Endothelial cell of umbilical vein (primary cell): Measurements from ENCODE around the gene WDR74.

Experiments used
- CTCF ChIP-seq, 2 donors: IDR thresholded peaks; 1 replicate in 1 of 2; 2 replicates in 1 of 2; pipeline ENCODE4 v1.5.1; 2011; ENCODE audit warnings: low read length in 2 of 2, mild to moderate bottlenecking in 2 of 2, moderate library complexity in 2 of 2, control low read depth in 1 of 2, inconsistent platforms in 1 of 2, low read depth in 1 of 2; ENCODE audit not compliant: insufficient read depth in 1 of 2; ENCODE audit errors: extremely low read depth in 1 of 2
- EZH2 ChIP-seq: IDR thresholded peaks from 2 replicates; pipeline ENCODE4 v1.6.1; 2012; ENCODE audit warnings: borderline replicate concordance, low read depth, mild to moderate bottlenecking, moderate library complexity, low read length, inconsistent platforms; ENCODE audit not compliant: severe bottlenecking
- FOS ChIP-seq: IDR thresholded peaks from 2 replicates; pipeline ENCODE4 v1.6.1; 2011; ENCODE audit warnings: mild to moderate bottlenecking, low read length, moderate library complexity, borderline replicate concordance; ENCODE audit not compliant: insufficient read depth
- JUN ChIP-seq: IDR thresholded peaks from 2 replicates; pipeline ENCODE4 v1.6.1; 2011; ENCODE audit warnings: borderline replicate concordance, low read depth; ENCODE audit not compliant: insufficient read length, insufficient read depth
- MYC ChIP-seq: IDR thresholded peaks from one replicate; pipeline ENCODE4 v1.6.1; 2011; ENCODE audit warnings: mild to moderate bottlenecking, low read depth, low read length
- POLR2A ChIP-seq: IDR thresholded peaks from 2 replicates; pipeline ENCODE4 v1.6.1; 2012; ENCODE audit warnings: low read depth, mild to moderate bottlenecking, control low read depth, low read length
- POLR2AphosphoS5 ChIP-seq: IDR thresholded peaks from 2 replicates; pipeline ENCODE4 v1.6.1; 2012; ENCODE audit warnings: low read depth, mild to moderate bottlenecking, control low read depth, low read length, moderate library complexity; ENCODE audit not compliant: insufficient read depth
- TF ChIP-seq, protein P1 (sequence below): IDR thresholded peaks from 2 replicates; pipeline ENCODE4 v1.6.1; 2011; ENCODE audit not compliant: insufficient read depth, insufficient read length

DNA sequence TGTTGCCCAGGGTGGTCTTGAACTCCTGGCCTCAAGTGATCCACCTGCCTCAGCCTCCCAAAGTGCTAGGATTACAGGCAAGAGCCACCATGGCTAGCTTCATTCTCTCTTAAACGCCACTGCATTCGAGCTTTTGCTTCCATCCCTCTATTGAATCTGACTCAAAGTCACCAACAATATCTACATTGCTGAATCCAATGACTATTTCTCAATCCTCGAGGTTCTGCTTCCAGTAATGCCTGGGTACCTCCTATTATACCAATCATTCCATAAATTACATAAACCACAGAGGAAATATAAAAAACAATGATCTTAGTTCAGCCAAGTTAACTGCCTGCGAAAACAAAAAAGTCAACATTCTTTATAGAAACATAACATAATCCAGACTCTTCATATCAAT, 22.3 kb downstream of the WDR74 start:
- TF ChIP-seq CTCF (IDR thresholded peaks at IDR 0.05; ENCODE audit: extremely low read depth in 1 of 2, insufficient read depth in 1 of 2, low read depth in 1 of 2, low read length in 2 of 2) (no peak), POLR2AphosphoS5 (no peak), EZH2 (no peak), MYC (no peak), POLR2A (no peak), FOS (no peak), JUN (no peak)
- TF ChIP-seq, protein P1, sequence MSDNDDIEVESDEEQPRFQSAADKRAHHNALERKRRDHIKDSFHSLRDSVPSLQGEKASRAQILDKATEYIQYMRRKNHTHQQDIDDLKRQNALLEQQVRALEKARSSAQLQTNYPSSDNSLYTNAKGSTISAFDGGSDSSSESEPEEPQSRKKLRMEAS: no peak
